HEK293T (cell line): ENCODE results near the gene DKK3.

Source experiments
- ARNT ChIP-seq: fragments of 450-650 bp; IDR thresholded peaks from 2 replicates; pipeline ENCODE4 v1.6.1; 2017; ENCODE audit warnings: mild to moderate bottlenecking
- BHLHE40 ChIP-seq: fragments of 450-650 bp; IDR thresholded peaks from 2 replicates; pipeline ENCODE4 v1.6.1; 2016; ENCODE audit warnings: mild to moderate bottlenecking, moderate library complexity, borderline replicate concordance
- ELF4 ChIP-seq: fragments of 450-650 bp; IDR thresholded peaks from 2 replicates; pipeline ENCODE4 v1.6.1; 2017; ENCODE audit warnings: antibody characterized with exemption
- FOXK2 ChIP-seq: fragments of 450-650 bp; IDR thresholded peaks from 2 replicates; pipeline ENCODE4 v1.6.1; 2016; ENCODE audit warnings: mild to moderate bottlenecking
- HDGF ChIP-seq: fragments of 450-650 bp; IDR thresholded peaks from 2 replicates; pipeline ENCODE4 v1.6.1; 2017; ENCODE audit warnings: antibody characterized with exemption, borderline replicate concordance
- L3MBTL2 ChIP-seq: fragments of 450-650 bp; conservative IDR thresholded peaks from 2 replicates; pipeline ENCODE4 v1.6.1; 2016; ENCODE audit warnings: mild to moderate bottlenecking
- SP1 ChIP-seq: fragments of 450-650 bp; IDR thresholded peaks from 2 replicates; pipeline ENCODE4 v1.6.1; 2017

DNA sequence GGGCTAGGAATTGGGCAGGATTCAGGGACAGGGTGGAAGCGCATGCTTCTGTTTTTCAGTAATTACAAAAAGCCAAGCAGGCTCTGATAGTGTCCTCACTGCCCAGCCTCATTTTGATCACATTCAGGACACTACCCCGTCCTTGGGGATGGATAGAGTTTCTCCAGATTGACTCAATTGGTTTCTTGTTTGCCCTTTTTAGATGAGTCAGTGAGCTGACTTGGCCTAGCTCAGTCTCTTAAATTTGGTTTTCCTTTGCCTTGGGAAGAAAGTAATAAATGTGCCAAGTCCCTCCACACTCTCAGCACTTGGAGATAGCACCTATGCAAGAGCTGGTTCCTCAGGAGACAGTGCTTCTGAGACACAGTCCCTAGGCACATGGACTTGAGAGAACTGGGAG is 25.5 kb downstream of the DKK3 start:
- TF ChIP-seq FOXK2 (no peak), BHLHE40 (no peak), ELF4 (no peak), SP1 (no peak), HDGF (no peak), L3MBTL2 (no peak), ARNT (no peak)
